ENCODE measurements around the gene VPS13D.
"Not testable (repeated sequence)": the region's sequence is repeated elsewhere in the genome, so short reads cannot be mapped to it uniquely, and the experiment has no call there.

- TF ChIP-seq CTCF (IDR thresholded peaks at IDR 0.05; ENCODE audit: low read length); EZH2 (optimal IDR thresholded peaks at IDR 0.05; ENCODE audit: low read depth, low read length): not testable (repeated sequence)
Observed at GRCh38 chr1:12538536-12538935, 308.7 kb downstream of the VPS13D start.
